Measurements from ENCODE around the gene SDS. TPM values are rescaled to one million over a fixed set of nuclear protein-coding genes. Genes with fewer than 3 reads are reported as not detected.

Gene SDS
- total and polyA plus RNA-seq, 2 of the 13 experiments (the other 11 are each of a cell fraction or from before 2014, with no cell fraction given): not detected

GRCh38 chr12:113422030-113422885 lies 18.6 kb upstream of the SDS start, which contains the start of gene SDSL (continued):
- TF ChIP-seq E2F2 (CRISPR knock-in tag; IDR thresholded peaks at IDR 0.05; ENCODE audit: borderline replicate concordance) (no peak), ZIK1 (CRISPR knock-in tag; IDR thresholded peaks at IDR 0.05; ENCODE audit: borderline replicate concordance, low read depth) (0 out of 2 replicates have a peak, but pooled peaks have one; percentile 20), JUND (CRISPR knock-in tag; IDR thresholded peaks at IDR 0.05) (no peak), ZBTB37 (CRISPR knock-in tag; IDR thresholded peaks at IDR 0.05) (no peak), YY1 (IDR thresholded peaks at IDR 0.05; ENCODE audit: insufficient read depth, insufficient replicate concordance, low read depth, low read length) (no peak), DPF2 (CRISPR knock-in tag; IDR thresholded peaks at IDR 0.05; ENCODE audit: borderline replicate concordance, low read depth) (no peak), ELF3 (CRISPR knock-in tag; IDR thresholded peaks at IDR 0.05) (peak; percentile 36; the same call in 1 of the 2 replicates), ARID5B (CRISPR knock-in tag; IDR thresholded peaks at IDR 0.05) (no peak), MIER2 (CRISPR knock-in tag; IDR thresholded peaks at IDR 0.05) (no peak), ZNF572 (CRISPR knock-in tag; IDR thresholded peaks at IDR 0.05) (peak; percentile 88; the same call in 1 of the 2 replicates), ZNF775 (CRISPR knock-in tag; IDR thresholded peaks at IDR 0.05; ENCODE audit: borderline replicate concordance) (no peak), ZNF879 (CRISPR knock-in tag; IDR thresholded peaks at IDR 0.05) (no peak), SALL2 (CRISPR knock-in tag; IDR thresholded peaks at IDR 0.05) (no peak), MAFK (conservative IDR thresholded peaks at IDR 0.05 in 1 of 2, IDR thresholded peaks at IDR 0.05 in 1 of 2; ENCODE audit: low read length in 2 of 2) (no peak)
- TF ChIP-seq, protein P1, sequence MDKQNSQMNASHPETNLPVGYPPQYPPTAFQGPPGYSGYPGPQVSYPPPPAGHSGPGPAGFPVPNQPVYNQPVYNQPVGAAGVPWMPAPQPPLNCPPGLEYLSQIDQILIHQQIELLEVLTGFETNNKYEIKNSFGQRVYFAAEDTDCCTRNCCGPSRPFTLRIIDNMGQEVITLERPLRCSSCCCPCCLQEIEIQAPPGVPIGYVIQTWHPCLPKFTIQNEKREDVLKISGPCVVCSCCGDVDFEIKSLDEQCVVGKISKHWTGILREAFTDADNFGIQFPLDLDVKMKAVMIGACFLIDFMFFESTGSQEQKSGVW (CRISPR knock-in tag; IDR thresholded peaks at IDR 0.05; ENCODE audit: borderline replicate concordance): no peak
- TF ChIP-seq, protein P2, sequence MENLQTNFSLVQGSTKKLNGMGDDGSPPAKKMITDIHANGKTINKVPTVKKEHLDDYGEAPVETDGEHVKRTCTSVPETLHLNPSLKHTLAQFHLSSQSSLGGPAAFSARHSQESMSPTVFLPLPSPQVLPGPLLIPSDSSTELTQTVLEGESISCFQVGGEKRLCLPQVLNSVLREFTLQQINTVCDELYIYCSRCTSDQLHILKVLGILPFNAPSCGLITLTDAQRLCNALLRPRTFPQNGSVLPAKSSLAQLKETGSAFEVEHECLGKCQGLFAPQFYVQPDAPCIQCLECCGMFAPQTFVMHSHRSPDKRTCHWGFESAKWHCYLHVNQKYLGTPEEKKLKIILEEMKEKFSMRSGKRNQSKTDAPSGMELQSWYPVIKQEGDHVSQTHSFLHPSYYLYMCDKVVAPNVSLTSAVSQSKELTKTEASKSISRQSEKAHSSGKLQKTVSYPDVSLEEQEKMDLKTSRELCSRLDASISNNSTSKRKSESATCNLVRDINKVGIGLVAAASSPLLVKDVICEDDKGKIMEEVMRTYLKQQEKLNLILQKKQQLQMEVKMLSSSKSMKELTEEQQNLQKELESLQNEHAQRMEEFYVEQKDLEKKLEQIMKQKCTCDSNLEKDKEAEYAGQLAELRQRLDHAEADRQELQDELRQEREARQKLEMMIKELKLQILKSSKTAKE (CRISPR knock-in tag; IDR thresholded peaks at IDR 0.05; ENCODE audit: borderline replicate concordance): no peak
